Activated CD8-positive, alpha-beta memory T cell treated with anti-CD3 and anti-CD28 coated beads, Interleukin-2, amount 50 U/mL, for 24 hours (primary cell): ENCODE measurements around the gene TMEM178B.
"Not testable (repeated sequence)": the region's sequence is repeated elsewhere in the genome, so short reads cannot be mapped to it uniquely, and the experiment has no call there.

ENCODE experiments used
- DNase-seq: peaks from one replicate; pipeline ENCODE4 v3.0.0-alpha.2; 2020; ENCODE audit errors: extremely low read depth

The TMEM178B gene

GRCh38 chr7:141144921-141145629 is 71.2 kb downstream of the TMEM178B start:
- DNase-seq = no peak

GRCh38 chr7:141145630-141145982 is 71.7 kb downstream of the TMEM178B start:
- DNase-seq = no peak

- DNase-seq = no peak
These were observed 73.6 kb downstream of the TMEM178B start for GRCh38 chr7:141147482-141147881.

GRCh38 chr7:141150465-141150864 is 76.6 kb downstream of the TMEM178B start:
- no peak for DNase-seq

- DNase-seq = no peak
These were observed 77.9 kb downstream of the TMEM178B start for GRCh38 chr7:141151746-141152145.

GRCh38 chr7:141153231-141153630 is 79.4 kb downstream of the TMEM178B start:
- no peak for DNase-seq

GRCh38 chr7:141154131-141154732 is 80.4 kb downstream of the TMEM178B start:
- no peak for DNase-seq

- DNase-seq = no peak
These were observed 82.5 kb downstream of the TMEM178B start for GRCh38 chr7:141156407-141156806.

- no peak for DNase-seq
These were observed 83.4 kb downstream of the TMEM178B start for GRCh38 chr7:141157138-141157765.

GRCh38 chr7:141158561-141158960 is 84.7 kb downstream of the TMEM178B start:
- no peak for DNase-seq

GRCh38 chr7:141160246-141160860 is 86.5 kb downstream of the TMEM178B start:
- no peak for DNase-seq

- no peak for DNase-seq
These were observed 88.0 kb downstream of the TMEM178B start for GRCh38 chr7:141161550-141162535.

GRCh38 chr7:141165521-141165920 is 91.7 kb downstream of the TMEM178B start:
- DNase-seq = no peak

- DNase-seq = no peak
These were observed 93.1 kb downstream of the TMEM178B start for GRCh38 chr7:141166926-141167325.

- DNase-seq = no peak
These were observed 93.6 kb downstream of the TMEM178B start for GRCh38 chr7:141167381-141167964.

GRCh38 chr7:141169157-141169556 is 95.3 kb downstream of the TMEM178B start:
- DNase-seq = not testable (repeated sequence)

- DNase-seq = not testable (repeated sequence)
These were observed 101.9 kb downstream of the TMEM178B start for GRCh38 chr7:141175728-141176127.

GRCh38 chr7:141177120-141177519 is 103.3 kb downstream of the TMEM178B start:
- DNase-seq = not testable (repeated sequence)

- no peak for DNase-seq
These were observed 104.7 kb downstream of the TMEM178B start for GRCh38 chr7:141178486-141179135.

- DNase-seq = no peak
These were observed 107.9 kb downstream of the TMEM178B start for GRCh38 chr7:141181812-141182211.
